SH-SY5Y (cell line): ENCODE data around the gene XKR7.

ENCODE experiments used
- GATA2 ChIP-seq: IDR thresholded peaks from 2 replicates; pipeline ENCODE4 v1.6.1; 2011; ENCODE audit warnings: mild to moderate bottlenecking, low read depth, low read length
- GATA3 ChIP-seq: IDR thresholded peaks from 2 replicates; pipeline ENCODE4 v1.6.1; 2011; ENCODE audit warnings: low read depth, mild to moderate bottlenecking, low read length, moderate library complexity

GRCh38 chr20:32028647-32029372 is 60.9 kb downstream of the XKR7 start:
- TF ChIP-seq GATA3 (no peak), GATA2 (no peak)
